Measurements from ENCODE around the gene OR4D1.

The OR4D1 gene

DNA sequence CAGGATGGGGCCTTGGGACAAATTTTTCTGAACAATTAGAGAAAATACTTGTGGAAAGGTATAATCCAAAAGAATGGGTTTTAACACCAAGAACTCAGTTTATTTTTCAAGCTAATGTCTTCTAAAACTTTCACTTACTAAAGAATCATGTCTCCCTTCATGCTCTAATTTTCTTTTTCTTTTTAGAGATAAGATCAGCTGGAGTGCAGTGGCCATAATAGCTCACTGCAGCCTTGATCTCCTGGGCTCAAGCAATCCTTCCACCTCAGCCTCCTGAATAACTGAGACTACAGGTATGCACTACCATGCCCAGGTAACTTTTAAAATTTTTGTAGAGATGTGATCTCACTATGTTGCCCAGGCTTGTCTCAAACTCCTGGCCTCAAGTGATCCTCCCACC, 5.5 kb downstream of the OR4D1 start:
- DNase-seq (ENCODE audit: low spot score) = no peak

GRCh38 chr17:58156839-58157803, 8.9 kb downstream of the OR4D1 start:
- peak; percentile 43 for DNase-seq (ENCODE audit: low spot score)

DNA sequence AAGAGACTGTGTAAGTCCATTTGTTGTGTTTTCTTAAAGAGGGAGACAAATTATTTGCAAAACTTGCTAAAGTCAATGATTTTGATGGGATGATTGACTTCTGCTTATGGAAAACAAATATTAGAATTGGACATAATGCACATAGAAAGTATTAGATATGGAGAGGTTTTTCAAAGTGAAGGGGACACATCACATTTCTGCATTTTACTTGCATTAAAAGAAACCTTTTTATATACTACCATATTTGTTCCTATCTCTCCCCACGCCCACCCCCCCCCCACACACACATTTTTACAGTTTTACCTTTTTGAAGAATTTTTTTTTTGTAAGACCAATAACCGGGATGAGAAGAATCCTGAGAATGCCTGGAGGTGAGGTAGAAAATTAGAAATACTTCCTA, 10.0 kb downstream of the OR4D1 start:
- DNase-seq (ENCODE audit: low spot score) = no peak

GRCh38 chr17:58161566-58161965, 13.4 kb downstream of the OR4D1 start:
- no peak for DNase-seq (ENCODE audit: low spot score)

- no peak for DNase-seq (ENCODE audit: low spot score)
Observed at GRCh38 chr17:58165981-58166380, 17.8 kb downstream of the OR4D1 start.

GRCh38 chr17:58166682-58167081, 18.5 kb downstream of the OR4D1 start, which contains the start of gene OR4D2:
OR4D2 (plus strand) TSS chr17:58166982; CDS start chr17:58169656, 2,674 bp downstream.
- DNase-seq (ENCODE audit: low spot score) = no peak

- no peak for DNase-seq (ENCODE audit: low spot score)
Observed at GRCh38 chr17:58170622-58171021, 22.4 kb downstream of the OR4D1 start.

DNA sequence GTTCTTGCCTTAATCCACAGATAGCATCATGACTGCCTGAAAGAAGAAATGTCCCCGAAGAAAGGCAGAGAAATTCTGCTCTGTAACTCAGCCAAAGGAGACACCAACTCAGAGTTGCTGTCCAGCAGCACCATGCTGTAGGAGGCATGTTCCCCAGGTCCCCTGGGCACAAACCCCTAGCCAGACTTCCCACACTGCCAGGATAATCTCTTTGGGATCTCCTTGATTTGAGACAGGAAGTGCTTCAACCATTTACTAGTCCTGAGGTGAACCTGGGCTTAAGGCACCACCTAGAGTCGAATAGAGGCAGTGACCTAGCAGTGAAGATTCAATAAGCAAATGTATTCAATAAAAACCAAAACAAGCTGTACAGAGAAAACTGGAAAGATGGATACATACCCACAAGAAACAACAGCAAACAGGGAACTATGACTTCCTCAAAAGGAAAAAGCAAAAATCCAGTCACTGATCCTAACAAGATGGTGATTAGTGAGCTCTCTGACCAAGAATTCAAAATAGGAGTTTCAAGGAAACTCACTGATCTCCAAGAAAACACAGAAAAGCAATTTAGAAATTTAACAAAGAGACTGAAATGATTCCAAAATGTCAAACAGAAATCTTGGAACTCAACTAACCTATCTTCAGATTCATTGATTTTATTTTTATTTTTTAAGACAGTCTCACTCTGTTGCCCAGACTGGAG, 24.3 kb downstream of the OR4D1 start:
- DNase-seq (ENCODE audit: low spot score) = peak; percentile 64

DNA sequence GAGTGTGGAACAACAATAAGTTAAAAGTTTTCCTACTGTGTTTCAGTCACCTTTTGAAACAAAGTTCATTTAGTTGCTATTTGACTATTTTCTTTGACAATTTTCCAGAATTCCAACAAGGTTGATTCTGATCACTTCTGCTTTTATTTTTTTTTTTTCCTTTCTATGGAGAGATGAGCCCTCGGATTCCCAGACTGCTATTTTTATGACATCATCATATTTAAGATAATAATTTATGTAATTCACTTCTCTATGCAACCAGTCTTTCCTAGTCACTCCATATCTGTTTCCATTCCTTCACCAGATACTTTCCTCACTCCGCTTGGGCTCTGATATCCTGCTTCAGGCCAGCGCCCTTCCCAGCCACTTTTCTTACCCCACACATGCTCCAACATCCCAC, 26.7 kb downstream of the OR4D1 start:
- no peak for DNase-seq (ENCODE audit: low spot score)

- DNase-seq (ENCODE audit: low spot score) = no peak
Observed at GRCh38 chr17:58176200-58176599, 28.0 kb downstream of the OR4D1 start.

DNA sequence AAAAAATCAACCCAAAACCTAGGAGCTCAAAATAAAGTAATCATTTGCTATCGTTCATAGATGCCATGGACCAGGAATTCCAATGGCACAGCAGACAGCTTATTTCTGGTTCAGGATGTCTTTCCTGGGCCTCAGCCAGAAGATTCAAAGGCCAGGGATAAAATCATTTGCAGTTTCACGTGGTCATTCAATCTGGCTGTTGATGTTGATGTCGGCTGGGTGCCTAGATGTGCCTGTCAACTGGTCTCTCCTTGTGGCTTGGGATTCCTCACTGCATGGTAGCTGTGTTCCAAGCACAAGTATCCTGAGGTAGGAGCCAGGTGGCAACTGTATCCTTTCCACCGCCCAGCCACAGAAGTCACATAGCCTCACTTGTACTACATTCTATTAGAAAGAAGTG, 33.6 kb downstream of the OR4D1 start:
- no peak for DNase-seq (ENCODE audit: low spot score)

DNA sequence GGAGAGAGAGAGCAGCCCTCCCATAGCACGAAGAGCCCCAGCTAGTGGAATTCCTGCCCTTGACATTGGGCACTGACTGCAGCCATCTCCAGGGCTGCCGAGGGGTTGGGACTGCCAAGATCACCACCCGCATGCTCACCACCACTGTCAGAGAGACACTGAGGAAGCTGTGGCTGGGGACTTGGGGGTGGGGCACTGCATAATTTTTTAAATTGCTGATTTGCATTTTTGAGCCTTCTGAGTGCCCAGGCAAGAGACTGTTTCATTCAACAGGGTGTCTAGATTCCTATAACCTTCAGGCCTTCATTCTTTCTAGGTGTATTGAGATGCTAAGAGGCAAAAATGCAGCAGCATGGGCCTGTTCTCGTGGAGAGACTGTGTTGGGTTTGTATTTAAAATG, 35.3 kb downstream of the OR4D1 start:
- no peak for DNase-seq (ENCODE audit: low spot score)

DNA sequence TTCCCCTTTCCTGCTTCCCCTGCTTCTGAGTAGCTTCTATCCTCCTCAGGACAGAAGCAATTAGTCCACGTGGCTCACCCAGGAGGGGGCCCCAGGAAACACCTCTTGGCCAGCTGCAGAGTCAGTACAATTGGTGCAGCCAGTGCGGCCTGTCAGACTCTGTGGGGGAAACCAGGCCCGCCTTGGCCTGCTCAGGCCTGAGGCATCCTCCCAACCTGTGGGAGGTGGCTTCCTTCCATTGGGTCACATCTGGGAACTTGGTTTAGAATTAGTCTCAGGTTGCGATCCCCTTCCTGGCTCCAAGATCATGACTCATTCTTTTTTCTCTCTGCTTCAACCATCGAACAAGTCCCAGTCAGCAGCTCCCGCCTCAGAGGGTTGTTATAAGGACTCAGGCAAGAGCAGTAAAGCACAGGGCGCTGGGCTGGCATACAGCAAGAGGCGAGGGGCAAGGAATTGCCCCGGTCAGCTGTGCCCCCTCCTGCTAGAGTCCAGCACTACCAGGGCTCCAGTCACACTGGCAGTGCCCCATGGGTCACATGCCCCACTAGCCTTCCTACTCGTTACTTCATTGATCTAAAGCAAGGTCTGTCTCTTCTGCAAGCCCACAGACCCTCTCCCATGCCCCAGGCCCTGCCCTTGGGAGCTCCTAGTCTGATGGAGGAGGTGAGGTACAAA, 36.3 kb downstream of the OR4D1 start:
- no peak for DNase-seq (ENCODE audit: low spot score)

DNA sequence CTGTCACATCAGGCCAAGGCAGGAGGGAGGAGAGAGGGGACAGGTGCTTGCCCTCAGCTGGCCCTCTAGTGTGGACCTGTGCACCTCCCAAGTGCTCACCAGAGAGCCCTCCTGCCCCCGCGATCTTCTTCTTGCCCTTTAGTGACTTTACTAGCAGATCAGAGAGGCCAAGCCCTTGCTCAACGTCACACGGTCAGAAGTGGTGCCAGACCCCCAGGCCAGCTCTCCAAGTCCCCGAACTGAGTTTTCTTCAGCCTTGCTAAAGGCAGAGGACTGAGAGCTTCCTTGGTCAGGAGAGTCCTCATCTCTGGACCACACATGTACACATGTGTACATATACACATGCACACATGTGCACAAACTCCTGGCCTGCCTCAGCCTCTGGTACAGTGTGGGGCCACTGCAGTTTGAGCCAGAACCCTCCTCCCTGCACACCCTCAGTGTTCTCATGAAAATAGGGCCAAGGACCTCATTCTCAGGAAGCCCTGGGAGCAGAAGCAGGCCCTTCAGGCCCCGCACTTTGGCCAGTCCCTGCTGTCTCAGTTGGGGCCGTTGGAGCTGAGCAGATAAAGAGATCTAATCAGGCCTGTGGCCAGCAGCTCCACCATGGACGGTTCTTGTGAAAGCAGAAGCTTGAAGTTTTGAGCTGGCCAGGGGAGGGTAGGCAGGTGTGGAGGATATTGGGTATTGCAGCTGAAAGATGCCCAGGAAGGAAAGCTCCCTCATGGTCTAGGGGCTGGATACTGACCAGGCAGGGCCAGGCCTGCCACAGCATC, 37.0 kb downstream of the OR4D1 start:
- DNase-seq (ENCODE audit: low spot score) = no peak

GRCh38 chr17:58186591-58186990, 38.4 kb downstream of the OR4D1 start:
- DNase-seq (ENCODE audit: low spot score) = no peak

DNA sequence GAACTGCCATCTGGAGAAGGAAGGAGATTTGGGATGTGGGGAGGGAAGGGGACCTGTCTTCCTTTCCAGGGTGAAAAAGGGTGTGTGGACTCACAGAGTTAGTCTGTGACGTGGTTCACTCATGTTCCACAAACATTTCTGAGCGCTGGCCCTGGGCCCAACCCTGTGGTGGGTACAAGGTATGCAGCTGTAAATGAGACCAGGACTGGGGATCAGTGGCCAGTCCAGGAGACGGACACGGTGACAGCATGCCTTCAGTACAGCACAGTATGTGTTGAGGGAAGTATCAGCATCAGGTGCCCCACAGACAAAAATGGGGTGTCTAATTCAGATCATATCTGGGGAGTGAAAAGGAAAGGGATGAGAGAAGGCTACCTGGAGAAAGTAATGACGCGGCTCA, 38.9 kb downstream of the OR4D1 start:
- DNase-seq (ENCODE audit: low spot score) = no peak

GRCh38 chr17:58187675-58188074, 39.5 kb downstream of the OR4D1 start:
- DNase-seq (ENCODE audit: low spot score) = no peak

GRCh38 chr17:58189436-58190146, 41.4 kb downstream of the OR4D1 start:
- DNase-seq (ENCODE audit: low spot score) = no peak

GRCh38 chr17:58191241-58191896, 43.2 kb downstream of the OR4D1 start:
- peak; percentile 34 for DNase-seq (ENCODE audit: low spot score)

DNA sequence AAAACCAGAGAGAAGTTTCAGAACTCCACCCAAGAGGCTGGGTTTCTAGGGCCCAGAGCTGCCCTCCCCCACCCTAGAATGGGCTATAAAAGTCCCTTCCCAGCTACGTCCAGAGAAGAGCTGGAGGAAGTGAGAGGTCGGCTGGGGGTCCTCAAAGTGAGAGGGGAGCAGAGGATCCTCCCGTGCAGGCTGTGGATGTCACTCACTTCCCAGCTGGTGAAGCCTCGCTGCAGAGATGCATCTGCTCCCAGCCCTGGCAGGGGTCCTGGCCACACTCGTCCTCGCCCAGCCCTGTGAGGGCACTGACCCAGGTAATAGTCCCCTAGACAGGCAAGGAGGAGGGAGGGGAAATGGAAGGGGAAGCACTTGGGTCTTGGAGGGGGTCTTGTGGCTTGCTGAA, 44.4 kb downstream of the OR4D1 start, which contains the start of gene EPX:
Gene EPX (plus strand): TSS at position 115 of the 400 bp plus-strand sequence. CDS start 121 bp downstream, at position 236.
- DNase-seq (ENCODE audit: low spot score) = no peak

Measured in SK-N-DZ (cell line).